Fibroblast of skin of left quadriceps (primary cell): ENCODE measurements around the gene GRK5.
A peak's percentile ranks its signal among the peaks of the same experiment; 100 is the strongest.

Experiments
- DNase-seq, 2 experiments: peaks; one replicate each; pipeline ENCODE4 v3.0.0-alpha.2; 2013; ENCODE audit warnings: low read depth in 2 of 2

GRK5 gene

DNA sequence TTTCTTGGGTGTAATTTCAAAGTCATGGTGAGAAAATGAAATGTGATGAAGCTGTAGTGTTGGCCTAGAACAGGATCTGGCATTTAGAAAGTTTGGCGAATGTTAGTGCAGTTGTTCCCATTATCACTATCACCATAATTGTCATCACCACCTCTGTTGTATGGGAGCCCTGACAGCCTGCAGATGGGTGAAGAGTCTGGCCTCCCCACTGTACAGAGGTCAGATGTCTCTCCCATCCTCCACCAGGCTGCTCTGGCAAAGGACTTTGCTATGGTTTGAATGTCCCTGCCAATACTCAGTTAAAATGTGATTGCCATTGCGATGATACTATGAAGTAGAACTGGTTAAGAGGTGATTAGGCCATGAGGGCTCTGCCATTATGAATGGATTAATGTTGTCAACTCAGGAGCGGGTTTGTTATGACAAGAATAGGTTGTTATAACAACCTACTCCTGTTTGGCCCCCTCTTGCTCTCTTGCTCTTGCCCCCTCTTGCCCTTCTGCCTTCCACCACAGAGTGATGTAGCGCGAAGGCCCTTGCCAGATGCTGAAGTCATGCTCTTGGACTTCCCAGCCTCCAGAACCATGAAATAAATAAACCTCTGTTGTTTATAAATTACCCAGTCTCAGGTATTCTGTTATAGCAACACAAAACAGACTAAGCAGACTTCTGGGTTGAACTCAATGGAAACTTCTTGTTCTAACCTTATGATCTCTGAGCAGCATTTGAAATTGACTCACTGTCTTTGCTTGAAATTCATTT lies 90.0 kb downstream of the GRK5 start:
- DNase-seq: no peak

DNA sequence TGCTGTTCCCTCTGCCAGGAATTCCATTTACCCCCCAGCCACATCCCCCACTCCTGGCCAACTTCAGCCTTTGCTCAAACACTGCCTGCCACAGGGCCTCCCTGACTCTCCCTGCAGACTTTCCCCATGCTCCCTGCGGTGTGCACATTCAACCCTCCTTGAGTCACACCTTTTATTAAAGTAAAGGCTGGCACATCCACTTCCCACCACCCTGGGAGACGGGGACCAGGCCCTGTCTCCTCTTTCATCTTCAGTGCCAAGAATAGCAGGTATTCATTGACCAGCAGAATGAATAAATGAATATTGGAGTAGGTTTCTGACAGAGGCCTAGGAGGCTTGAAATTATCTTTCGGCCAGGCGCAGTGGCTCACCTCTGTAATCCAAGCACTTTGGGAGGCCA lies 91.4 kb downstream of the GRK5 start:
- DNase-seq: no peak

DNA sequence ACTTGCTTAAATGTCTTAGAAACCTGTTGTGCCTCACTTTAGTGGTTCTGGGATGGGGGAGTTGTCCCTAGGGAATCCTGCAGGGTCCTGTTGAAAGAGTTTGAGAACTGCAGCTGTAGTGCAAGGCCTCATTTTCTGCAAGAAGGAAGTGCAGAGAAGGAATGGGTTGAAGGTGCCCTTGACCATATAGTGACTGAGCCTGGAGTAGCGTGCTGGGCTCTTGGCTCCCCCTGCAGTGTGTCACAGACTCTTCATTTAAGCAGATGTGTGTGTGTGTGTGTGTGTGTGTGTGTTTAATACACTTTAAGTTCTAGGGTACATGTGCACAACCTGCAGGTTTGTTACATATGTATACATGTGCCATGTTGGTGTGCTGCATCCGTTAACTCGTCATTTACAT lies 92.2 kb downstream of the GRK5 start:
- no peak for DNase-seq

DNA sequence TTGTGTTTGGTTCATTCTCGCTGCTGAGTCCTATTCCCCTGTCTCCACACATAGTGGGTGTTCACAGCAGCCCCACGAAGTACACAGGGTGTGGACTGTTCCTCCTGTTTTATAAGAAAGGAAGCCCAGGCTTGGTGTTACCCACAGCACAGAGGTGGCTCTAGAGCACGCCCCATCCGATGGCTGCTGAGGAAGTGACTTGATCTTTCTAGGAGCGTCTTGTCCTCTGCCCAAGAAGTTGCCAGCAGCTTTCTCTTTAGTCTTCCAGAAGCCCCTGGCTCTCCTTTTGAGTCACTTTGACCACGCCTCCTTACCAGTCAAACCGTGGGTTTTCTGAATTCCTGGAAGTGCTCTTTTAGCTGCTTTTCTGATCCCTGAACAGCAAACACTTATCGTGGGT lies 94.0 kb downstream of the GRK5 start:
- no peak for DNase-seq

DNA sequence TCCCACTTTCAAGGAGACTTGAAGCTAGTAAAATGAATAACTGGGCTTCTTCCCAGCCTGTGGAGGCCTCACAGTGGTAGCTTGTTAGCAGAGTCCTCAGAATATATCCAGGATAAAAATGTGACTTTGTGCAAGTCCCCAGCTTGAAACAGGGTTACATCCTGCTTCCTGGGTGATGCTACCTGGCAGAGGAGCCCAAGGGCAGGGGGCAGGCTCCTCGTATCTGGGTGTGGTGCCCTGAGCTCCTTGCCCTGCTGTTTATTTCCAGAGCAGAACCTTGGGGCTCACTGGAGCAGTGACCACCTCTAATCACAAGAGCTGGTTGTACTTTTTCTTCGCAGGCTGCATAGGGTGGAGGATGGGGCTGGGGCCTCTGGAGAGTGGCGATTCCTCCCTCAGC lies 94.8 kb downstream of the GRK5 start:
- no peak for DNase-seq

DNA sequence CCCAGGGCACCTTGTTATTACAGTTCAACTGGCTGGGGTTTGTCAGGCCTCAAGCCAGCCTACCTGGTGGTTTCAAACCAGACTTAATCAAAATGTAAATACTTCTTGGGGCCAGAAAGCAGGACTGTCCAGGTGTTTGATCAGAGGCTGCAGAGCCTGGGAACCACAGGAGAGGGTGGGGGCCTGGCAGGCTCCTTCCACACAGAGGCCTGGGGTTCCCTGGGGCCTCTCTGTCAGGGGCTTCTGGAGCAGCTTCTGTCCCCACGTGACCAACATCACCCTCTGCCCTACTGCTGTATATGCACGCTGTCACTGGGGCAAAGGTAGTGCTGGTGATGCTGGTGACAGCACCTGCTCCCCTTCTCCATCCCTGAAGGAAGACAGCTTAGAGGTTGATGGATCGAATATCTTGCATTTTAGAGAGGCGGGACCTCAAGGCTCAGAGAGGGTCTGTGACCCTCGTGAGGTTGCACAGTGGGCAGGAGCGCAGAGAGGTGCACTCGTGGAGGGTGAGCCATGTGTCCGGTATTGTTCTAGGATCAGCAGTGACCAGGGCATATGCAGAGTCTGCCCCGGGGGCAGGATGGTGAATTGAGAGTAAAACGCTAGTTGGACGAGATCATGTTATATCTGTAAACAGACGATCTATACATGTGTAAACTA lies 95.4 kb downstream of the GRK5 start:
- no peak for DNase-seq

DNA sequence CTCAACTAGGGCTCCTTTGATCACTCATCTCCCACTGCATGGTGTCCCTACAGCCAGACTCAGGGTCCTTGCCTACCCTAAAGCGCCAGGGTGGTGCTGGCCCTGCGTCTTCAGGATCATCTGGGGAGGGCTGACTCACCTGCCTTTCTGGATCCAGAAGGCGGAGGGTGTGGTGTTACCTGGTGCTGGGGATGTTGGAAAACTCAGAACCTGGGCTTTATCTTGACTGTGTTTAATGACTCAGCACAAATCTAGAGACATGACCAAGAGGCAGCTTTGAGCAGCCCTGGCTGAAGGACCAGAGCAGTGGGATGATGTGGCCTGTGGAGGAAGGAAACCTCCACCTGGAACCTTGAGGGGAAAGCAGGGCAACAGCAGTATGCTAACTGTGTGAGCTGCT lies 96.5 kb downstream of the GRK5 start:
- no peak for DNase-seq

DNA sequence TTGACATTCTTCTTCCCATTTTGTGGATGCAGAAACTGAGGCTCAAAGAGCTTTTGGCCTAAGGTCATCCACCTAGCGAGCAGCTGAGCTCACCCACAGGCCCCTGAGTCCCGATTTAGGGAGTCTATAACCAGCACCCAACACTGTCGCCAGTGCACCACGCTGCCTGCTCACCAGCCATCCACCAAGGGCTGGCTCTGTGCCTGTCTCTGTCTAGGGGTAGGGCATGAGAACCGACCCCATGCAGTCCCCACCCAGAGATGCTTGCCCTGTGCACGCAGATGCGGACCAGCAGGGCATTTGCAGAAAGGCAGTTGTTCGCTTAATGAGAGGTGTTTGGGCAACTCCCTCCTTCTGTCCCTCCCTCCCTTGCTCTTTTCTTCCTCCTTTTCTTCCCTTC lies 97.2 kb downstream of the GRK5 start:
- DNase-seq: no peak

DNA sequence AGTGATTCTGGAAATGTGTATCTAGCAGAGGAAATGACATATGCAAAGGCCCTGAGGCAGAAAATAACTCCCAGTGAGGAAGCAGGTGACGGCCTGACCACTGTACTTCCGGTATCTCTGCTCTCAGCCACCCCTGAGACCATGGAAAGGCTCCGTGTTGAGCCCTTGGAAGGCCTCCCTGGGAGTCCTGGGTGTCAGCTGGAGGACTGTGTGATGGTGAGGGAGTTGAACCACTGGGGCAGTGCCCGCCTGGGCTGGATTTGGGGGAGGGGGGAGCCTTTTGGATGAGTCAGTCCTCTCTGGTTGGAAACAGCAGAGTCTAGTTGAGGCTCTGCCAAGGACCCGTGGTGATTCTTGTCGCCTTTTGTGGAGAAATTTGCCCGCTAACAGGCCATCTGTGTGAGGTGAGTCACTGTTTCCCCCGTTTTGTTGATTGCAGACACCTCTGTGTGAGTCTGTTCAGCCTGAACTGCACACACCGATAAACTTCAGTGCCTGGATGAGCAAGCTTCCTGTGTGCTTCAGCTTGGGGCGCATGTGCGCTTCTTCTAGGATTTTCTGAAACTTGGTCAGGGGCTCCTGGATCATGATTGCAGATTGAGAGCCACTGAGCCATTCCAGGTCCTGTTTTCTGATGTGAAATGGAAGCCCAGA lies 98.6 kb downstream of the GRK5 start:
- peak; percentile 94 to 95 for DNase-seq

DNA sequence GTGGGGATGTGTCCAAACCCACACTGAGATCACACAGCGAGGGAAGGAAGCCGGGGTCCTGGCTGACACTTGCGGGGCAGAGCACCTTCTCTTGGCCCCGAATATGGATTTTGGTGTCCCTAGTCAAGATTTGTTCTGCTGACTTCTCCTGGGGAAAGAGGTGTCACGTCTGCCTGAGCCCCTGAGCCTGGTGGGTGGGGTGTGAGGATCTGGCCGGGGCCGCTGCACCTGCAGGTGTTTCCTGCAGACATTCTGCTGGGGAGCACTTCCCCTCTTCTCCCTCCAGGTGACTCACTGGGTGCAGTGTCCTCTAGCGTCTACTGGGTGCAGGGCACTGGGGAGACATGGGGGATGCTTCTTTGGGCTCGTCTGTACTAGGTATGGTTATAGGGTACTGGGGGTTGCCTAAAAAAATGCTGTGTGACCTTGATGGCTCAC lies 99.2 kb downstream of the GRK5 start:
- no peak for DNase-seq

DNA sequence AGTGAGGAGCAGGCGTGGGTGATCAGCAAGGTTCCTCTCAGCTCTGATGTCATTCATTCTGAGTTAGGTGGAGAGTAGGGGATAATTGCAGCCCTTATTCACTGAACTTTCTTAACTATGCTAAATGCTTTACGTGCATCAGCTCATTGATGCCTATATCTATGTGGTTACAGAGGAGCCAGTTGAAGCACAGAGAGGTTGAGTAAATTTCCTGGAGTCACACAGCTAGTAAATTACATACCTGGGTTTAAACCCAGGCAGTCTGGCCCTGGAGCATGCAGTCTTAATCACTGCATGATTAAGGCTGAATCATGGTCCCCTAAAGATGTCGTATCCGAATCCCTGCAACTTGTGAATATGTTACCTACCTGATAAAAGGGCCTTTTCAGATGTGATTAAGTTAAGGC lies 99.6 kb downstream of the GRK5 start:
- DNase-seq: no peak

DNA sequence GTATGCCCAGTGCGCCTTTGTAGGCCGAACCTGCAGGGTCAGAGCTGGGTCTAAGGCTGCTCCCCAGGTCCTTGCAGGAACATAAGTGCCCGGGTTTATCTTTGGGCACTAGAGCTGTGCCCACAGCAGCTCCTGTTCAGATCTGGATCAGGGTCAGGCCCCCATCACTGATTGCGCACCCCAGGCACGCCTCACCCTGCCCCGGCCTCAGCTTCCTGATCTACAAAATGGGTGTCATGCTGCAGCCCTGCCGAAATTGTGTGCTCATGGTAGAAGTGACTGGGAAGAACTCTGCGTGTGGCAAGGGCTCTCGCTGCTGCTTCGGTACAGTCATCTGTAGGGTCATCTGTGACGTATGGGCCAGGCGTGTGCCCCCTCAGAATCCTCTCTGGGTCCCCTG lies 100.7 kb downstream of the GRK5 start:
- DNase-seq: no peak

DNA sequence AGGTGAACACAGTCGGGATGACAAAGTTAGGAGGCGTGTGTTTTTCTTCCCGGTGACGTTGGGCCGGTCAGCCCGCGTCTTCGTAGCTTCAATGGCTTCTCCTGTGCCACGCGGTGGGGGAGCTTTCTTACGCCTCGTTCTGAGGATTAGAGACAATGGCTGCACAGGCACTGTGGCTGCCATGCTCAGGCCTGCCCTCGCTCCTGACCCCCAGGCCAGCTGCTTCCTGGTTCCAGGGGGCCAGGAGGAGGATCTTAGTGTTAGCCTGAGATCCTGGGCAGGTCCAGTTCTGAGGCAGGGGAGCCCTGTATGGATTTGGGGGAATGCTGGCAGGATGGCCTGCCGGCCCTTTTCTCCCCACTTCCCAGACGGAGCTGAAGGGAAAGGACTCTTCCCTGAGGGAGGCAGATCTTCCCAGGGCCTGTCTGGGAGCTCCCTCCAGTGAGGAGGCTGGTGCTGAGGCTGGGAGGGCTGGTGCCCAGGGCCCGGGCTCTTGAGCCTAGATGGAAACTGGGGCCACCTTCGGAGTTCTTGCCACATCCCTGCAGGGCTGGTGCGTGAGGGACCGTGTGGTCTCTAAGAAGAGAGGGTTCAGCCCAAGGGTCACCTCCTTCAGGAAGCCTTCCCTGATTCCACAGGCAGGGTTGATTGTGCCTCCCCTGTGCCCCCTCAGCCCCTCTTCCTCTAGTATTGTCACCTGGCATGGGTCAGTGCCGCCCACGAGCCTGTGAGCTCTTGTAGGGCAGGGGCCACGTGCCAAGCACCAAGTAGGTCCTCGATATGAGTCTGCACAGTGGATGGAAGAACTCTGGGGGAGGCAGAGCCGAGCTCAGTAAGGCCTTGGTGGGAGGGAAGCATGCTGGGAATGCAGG lies 101.4 kb downstream of the GRK5 start:
- no peak for DNase-seq

DNA sequence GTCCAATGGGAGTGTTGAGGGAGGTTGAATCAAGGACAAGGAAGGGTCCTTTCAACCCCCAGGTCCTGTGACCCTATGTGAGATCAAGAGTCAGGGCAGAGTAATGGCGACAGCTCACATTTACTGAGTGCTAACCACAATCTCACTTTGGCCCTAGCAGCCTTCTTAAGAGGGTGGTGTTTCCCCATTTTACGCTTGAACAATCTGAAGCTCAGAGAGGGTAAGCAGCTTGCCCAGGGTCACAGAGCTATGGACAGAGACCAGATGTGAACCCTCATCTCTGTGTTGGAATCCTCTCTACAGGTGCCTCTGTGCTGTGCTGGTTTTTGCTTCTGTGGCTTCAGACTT lies 102.0 kb downstream of the GRK5 start:
- DNase-seq: no peak

DNA sequence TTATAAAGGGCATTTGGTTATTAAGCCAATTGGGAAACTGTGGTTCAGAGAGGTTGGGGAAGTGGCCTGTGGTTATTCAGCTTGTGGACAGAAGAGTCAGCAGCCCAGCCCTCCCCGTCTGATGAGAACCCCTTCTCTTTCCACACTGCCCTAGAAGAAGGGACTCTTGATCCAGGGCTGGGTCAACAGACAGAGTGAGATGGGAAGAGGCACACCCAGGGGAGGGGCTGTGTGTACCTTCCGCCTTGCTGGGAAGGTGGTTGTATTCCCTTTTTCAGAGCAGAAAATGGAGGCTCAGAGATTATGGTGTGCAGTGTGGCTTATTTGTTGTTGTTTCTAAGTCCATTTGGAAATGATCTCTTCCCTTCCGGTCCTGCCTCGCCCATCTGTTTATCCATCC lies 103.4 kb downstream of the GRK5 start:
- no peak for DNase-seq

DNA sequence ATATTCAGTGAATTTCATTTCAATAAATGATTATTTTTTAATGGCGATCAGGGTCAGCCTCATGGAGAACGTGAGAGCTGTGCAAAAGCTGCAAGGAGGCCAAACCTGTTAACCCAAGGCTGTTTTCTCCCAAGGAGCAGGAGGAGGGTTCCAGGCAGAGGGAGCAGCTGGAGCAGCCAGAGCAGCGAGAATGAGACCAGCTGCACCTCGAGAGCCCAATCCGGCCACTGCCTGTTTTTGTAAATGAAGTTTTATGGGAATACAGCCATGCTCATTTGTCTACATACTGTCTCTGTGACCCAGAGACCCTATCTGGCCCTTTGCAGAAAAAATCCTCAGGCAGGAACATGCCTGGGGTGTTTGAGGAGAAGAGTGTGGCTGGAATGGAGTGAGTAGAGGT lies 104.9 kb downstream of the GRK5 start:
- no peak for DNase-seq

DNA sequence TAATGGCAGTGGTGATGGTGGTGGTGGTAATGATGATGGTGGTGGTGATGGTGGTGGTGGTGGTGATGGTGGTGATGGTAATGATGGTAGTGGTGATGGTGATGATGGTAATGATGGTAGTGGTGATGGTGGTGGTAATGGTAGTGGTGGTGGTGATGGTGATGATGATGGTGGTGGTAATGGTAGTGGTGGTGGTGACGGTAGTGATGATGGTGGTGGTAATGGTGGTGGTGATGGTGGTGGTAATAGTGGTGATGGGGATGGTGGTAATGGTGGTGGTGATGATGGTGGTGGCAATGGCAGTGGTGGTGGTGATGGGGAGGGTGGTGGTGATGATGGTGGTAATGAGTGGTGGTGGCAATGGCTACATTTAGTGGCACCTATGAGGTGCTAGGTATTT lies 105.7 kb downstream of the GRK5 start:
- DNase-seq: no peak

DNA sequence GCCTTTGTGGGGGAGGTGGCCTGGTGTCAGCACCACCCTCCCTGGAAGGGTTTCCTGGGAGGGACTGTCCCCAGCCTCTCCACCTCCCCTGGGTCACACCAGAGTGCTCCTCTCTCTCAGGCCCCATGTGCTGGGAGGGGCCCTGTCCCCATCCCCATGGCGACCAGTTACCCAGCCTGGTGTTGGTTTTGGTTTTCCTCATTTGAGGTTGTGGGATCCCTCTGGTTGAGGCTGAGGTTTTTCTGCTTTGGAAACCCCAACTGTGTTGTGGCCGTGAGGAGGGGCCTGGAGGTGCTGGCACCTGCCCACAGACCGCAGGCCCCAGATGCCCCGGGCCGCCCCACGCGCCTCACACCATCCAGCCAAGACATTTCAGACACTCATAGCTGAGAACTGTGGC lies 106.3 kb downstream of the GRK5 start:
- no peak for DNase-seq

DNA sequence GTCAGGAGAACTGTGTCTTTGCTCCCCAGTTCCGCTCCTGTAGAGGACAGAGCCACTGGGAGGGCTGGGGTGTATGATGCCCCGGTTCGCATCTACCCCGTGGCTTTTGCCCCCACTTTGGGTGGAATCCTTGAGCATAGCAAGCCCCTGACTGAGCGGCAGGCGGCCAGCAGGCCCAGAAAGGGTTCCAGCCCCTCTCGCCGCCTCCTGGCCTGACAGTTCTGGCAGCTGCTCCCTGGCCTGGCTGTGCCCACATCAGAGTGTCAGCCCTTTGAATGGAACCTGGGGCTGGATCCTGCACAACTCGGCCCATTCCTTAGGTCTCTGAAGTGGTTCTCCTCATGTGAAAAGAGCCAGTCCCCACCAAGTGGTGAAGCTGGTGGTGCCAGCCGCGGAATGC lies 106.7 kb downstream of the GRK5 start:
- no peak for DNase-seq

DNA sequence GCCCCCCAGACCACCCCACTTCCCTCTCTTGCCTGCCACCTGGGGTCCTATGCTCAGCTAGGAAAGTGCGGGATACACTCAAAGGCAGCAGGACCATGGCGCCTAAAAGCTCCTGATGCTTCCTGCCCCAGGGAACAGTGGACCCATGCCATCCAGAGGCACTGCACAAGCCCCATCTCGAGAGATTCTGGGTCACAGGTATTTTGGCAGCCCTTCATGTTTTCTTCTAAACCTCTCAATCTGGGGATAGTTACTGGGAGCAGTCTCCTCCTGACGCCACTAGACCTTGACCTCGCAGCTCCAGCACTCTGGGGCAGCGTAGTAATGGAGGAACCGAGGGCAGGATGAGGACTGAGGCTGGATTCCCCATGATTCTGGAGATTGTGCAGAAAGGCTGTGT lies 107.1 kb downstream of the GRK5 start:
- DNase-seq: no peak

DNA sequence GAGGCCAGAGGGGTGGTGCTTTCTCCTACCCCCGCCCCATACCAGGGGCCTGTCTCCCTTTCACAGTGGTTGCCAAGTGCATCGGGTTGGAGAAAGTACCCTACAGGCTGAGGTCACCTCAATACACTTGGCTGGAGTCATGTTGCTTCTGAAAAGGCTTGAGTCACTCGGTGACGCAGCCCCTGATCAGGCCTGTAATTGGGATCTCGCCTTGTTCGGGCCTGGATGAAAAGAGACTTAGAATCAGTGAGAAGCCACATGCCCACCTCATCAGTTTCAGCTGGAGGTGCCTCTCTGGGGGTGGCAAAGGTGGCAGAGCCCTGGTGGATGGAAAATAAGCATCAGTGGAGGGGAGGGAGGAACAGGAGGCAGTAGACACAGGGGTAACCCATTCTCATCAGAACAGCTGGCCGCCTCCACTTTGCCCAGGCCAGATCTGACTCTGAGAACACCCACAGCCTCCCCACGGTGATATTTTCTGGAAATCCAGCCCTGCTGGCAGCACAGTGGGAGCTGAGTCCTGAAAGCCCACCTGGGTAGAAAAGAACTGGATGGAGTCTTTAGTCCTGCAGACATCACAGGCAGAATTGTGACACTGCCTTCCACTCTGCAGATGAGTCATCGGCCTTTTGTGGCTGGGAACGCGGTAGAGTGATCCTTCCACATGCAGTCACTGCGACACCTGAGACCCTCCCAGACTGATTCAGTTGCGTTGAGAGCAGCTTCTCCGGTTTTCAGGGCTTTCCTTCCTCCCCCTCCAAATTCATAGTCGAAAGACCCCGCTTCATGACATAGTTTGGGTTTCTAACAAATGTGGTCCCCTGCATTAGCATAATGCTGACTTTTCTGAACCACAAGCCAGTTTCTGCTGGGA lies 108.0 kb downstream of the GRK5 start:
- DNase-seq: peak; percentile 65 to 68
